Naive thymus-derived CD4-positive, alpha-beta T cell (primary cell): ENCODE results near the gene ACOXL. TPM values are rescaled to one million over a fixed set of nuclear protein-coding genes. Genes with fewer than 3 reads are reported as not detected.

Experiments
- ATAC-seq: fragments of 150-1000 bp; cut with Tn5 transposase; 2 replicates; pipeline ENCODE4 v1.10.0; 2021; ENCODE audit warnings: mild to moderate bottlenecking, moderate library complexity
- CTCF ChIA-PET: fragments of 350-600 bp; sonication (Branson Sonifier 250); formaldehyde crosslinking; loops from one replicate; lab custom pipeline; 2021; ENCODE audit warnings: antibody characterized with exemption; lab: Charles Lee
- POLR2A ChIA-PET: fragments of 350-600 bp; sonication (Branson Sonifier 250); formaldehyde crosslinking; loops from one replicate; lab custom pipeline; 2021; ENCODE audit warnings: antibody characterized with exemption, inconsistent platforms; lab: Charles Lee
- DNase-seq, 9 donors: peaks; one replicate each; pipeline versions ENCODE4 v3.0.0 to v3.0.0-alpha.2; 2020 to 2022; ENCODE audit warnings: mixed read lengths in 1 of 9
- H3K27ac ChIP-seq: one replicate; pipeline ENCODE4 v1.7.0; 2013; ENCODE audit warnings: mild to moderate bottlenecking, low read depth, low read length, moderate library complexity
- H3K27me3 ChIP-seq, 2 donors: one replicate each; pipeline ENCODE4 v1.7.0; 2013; ENCODE audit warnings: low read length in 2 of 2, mild to moderate bottlenecking in 2 of 2, moderate library complexity in 2 of 2; ENCODE audit not compliant: control insufficient read depth in 2 of 2, insufficient read depth in 2 of 2
- H3K36me3 ChIP-seq, 3 experiments: 1 replicate in 2 of 3; 2 replicates in 1 of 3; pipeline ENCODE4 v1.7.0; 2013; ENCODE audit warnings: low read length in 3 of 3, mild to moderate bottlenecking in 3 of 3, moderate library complexity in 1 of 3; ENCODE audit not compliant: insufficient read depth in 3 of 3, control insufficient read depth in 2 of 3
- H3K4me1 ChIP-seq, 2 donors: one replicate each; pipeline ENCODE4 v1.7.0; 2013; ENCODE audit warnings: low read length in 2 of 2, mild to moderate bottlenecking in 2 of 2, moderate library complexity in 1 of 2; ENCODE audit not compliant: control insufficient read depth in 2 of 2, insufficient read depth in 2 of 2
- H3K4me3 ChIP-seq: 2 replicates; pipeline ENCODE4 v1.7.0; 2013; ENCODE audit warnings: mild to moderate bottlenecking, low read length
- H3K9me3 ChIP-seq, 3 experiments: 1 replicate in 2 of 3; 2 replicates in 1 of 3; pipeline ENCODE4 v1.7.0; 2013; ENCODE audit warnings: low read length in 3 of 3; ENCODE audit not compliant: control insufficient read depth in 2 of 3
- H3K27ac Mint-ChIP-seq, 9 donors: one replicate each; pipeline ENCODE4 v1.8.0; 2020 to 2022; ENCODE audit warnings: mixed read lengths in 9 of 9, mild to moderate bottlenecking in 8 of 9, moderate library complexity in 5 of 9, inconsistent platforms in 2 of 9
- H3K27me3 Mint-ChIP-seq, 5 donors: one replicate each; pipeline ENCODE4 v1.8.0; 2021 to 2022; ENCODE audit warnings: mixed read lengths in 5 of 5, mild to moderate bottlenecking in 1 of 5
- H3K36me3 Mint-ChIP-seq, 5 donors: one replicate each; pipeline ENCODE4 v1.8.0; 2020 to 2022; ENCODE audit warnings: mixed read lengths in 5 of 5, mild to moderate bottlenecking in 3 of 5, inconsistent platforms in 1 of 5
- H3K4me1 Mint-ChIP-seq, 7 donors: one replicate each; pipeline ENCODE4 v1.8.0; 2020 to 2022; ENCODE audit warnings: mixed read lengths in 7 of 7, mild to moderate bottlenecking in 3 of 7, inconsistent platforms in 1 of 7
- H3K4me3 Mint-ChIP-seq, 10 donors: one replicate each; pipeline ENCODE4 v1.8.0; 2020 to 2022; ENCODE audit warnings: mild to moderate bottlenecking in 10 of 10, mixed read lengths in 10 of 10, moderate library complexity in 6 of 10, inconsistent platforms in 2 of 10
- H3K9me3 Mint-ChIP-seq, 11 donors: one replicate each; pipeline ENCODE4 v1.8.0; 2020 to 2022; ENCODE audit warnings: mixed read lengths in 11 of 11, mild to moderate bottlenecking in 4 of 11, inconsistent platforms in 1 of 11, moderate library complexity in 1 of 11
- intact Hi-C, 2 donors: fragments of 100-400 bp; cut with micrococcal nuclease; formaldehyde crosslinking; loops; one replicate each; pipeline ENCODE4 v1.15.1; 2023
- polyA plus RNA-seq, 2 donors: library from polyadenylated mRNA; unstranded; fragments of 300-500 nt; fragmentation: Illumina TruSeq; gene quantifications; one replicate each; pipeline ENCODE4 v1.2.3, GENCODE V29; 2021
- total RNA-seq, 6 experiments: library from RNA in 5 of 6; stranded (reverse) in 5 of 6; gene quantifications; 1 replicate in 5 of 6; 2 replicates in 1 of 6; pipeline ENCODE4 v1.2.3 and lab custom pipeline; 2021 to 2026

Gene ACOXL
- total and polyA plus RNA-seq, 7 experiments from 2014 or later = 0.29 TPM; not detected in 6

DNA sequence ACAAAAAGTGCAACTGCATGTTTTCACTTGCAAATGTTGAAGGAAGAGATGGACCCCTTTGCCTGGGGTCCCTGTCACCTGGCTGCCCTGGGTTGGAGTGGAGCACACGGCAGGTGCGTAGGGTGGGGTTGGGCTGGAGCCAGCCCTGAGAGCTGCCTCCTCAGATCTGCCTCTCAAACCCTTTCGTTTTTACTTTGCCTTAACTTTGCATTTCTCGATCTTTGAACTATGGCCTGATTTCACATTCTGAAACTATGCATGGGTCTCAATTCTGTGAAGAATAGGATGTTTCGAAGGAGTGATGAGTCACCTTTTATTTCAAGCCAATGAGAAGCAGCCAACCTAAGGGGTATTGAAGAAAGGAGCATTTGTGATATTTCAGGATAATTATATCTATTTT, 132.8 kb downstream of the ACOXL start:
- intact Hi-C loops = loop anchor here in 1 of 2 donors (1.0 kb wide), 1 partner anchor 18 kb away; no protein-coding TSS in a partner anchor
- ChIA-PET POLR2A (no interaction called here), CTCF (no interaction called here)
- peaks cover 0 to 49% (median 4%) of the 10 kb centered on the region in 5 donors for H3K27me3 Mint-ChIP-seq
- no peaks in the 10 kb centered on the region for H3K9me3 ChIP-seq
- peak overlapping the region in 4 of 10 donors; percentile 9 to 59 (median 40) for H3K4me3 Mint-ChIP-seq
- H3K4me3 ChIP-seq = no peak overlapping the region
- peak overlapping the region in 4 of 9 donors; percentile 13 to 77 (median 54) for H3K27ac Mint-ChIP-seq
- peaks cover 12 to 15% of the 10 kb centered on the region in 2 donors for H3K4me1 ChIP-seq
- no peaks in the 10 kb centered on the region for H3K36me3 ChIP-seq
- H3K36me3 Mint-ChIP-seq = peaks cover 0 to 5% (median 0%) of the 10 kb centered on the region in 5 donors
- H3K9me3 Mint-ChIP-seq = peaks cover 0 to 2% (median 0%) of the 10 kb centered on the region in 11 donors
- DNase-seq (peak in 1 of 9 donors; percentile 48), ATAC-seq (peak; percentile 35)
- H3K4me1 Mint-ChIP-seq = peaks cover 23 to 67% (median 29%) of the 10 kb centered on the region in 7 donors
- no peaks in the 10 kb centered on the region for H3K27me3 ChIP-seq
- no peak overlapping the region for H3K27ac ChIP-seq

DNA sequence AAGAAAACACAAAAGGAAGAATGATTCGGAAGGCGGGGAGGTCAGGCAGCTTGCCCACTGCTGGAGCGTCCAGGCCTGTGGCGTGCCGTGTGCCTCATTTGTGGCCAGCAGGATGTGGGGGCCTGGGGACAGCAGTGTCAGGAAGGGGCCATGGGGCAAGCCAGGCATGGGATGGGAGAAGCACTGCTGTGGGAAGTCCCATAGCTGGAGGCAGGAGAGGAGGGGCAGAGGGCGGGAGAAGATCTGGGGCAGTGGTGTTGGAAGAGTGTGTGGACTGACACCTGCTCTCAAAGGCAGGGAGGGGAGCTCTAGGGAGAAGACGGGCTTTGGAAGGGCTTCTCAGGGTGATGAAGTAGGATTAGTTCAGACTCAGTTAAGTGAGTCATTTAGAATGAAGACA, 133.7 kb downstream of the ACOXL start:
- Histone ChIP-seq H3K4me1 (peaks cover 3 to 6% of the 10 kb centered on the region in 2 donors), H3K9me3 (no peaks in the 10 kb centered on the region), H3K4me3 (no peak overlapping the region), H3K27me3 (no peaks in the 10 kb centered on the region), H3K27ac (no peak overlapping the region), H3K36me3 (no peaks in the 10 kb centered on the region)
- ATAC-seq = no peak
- intact Hi-C loops = loop anchor here in 1 of 2 donors (2.0 kb wide), 1 partner anchor 13 kb away; no protein-coding TSS in a partner anchor
- peaks cover 0 to 41% (median 4%) of the 10 kb centered on the region in 5 donors for H3K27me3 Mint-ChIP-seq
- ChIA-PET CTCF (no interaction called here), POLR2A (no interaction called here)
- H3K9me3 Mint-ChIP-seq = peaks cover 0 to 2% (median 0%) of the 10 kb centered on the region in 11 donors
- DNase-seq = no peak
- peaks cover 16 to 64% (median 22%) of the 10 kb centered on the region in 7 donors for H3K4me1 Mint-ChIP-seq
- peak overlapping the region in 1 of 10 donors; percentile 60 for H3K4me3 Mint-ChIP-seq
- peak overlapping the region in 2 of 9 donors; percentile 40 to 64 for H3K27ac Mint-ChIP-seq
- H3K36me3 Mint-ChIP-seq = peaks cover 0 to 5% (median 0%) of the 10 kb centered on the region in 5 donors

DNA sequence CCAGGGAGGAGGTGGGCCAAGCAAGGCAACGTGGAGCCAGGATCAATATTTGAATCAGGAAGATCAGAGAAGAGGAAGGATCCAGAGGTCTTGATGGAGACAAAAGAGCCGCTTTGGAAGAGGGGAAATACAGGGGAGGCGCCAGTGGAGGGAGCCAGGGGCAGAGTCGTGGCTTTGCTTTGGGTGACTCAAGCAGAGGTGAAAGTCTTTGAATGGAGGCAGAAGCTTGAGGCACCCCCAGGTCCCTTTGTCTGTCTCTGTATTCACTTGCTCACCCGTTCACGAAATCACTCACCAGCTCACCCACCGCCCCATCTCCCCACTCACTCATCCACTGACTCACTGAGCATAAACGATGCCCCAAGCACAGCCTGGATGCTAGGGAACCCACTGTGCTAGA, 134.1 kb downstream of the ACOXL start:
- Histone ChIP-seq H3K4me1 (peaks cover 0 to 6% of the 10 kb centered on the region in 2 donors), H3K27me3 (no peaks in the 10 kb centered on the region), H3K4me3 (no peak overlapping the region), H3K9me3 (no peaks in the 10 kb centered on the region), H3K27ac (no peak overlapping the region), H3K36me3 (no peaks in the 10 kb centered on the region)
- POLR2A ChIA-PET = no interaction called here
- Mint-ChIP-seq H3K27ac (peak overlapping the region in 2 of 9 donors; percentile 40 to 64), H3K27me3 (peaks cover 0 to 36% (median 4%) of the 10 kb centered on the region in 5 donors), H3K4me1 (peaks cover 16 to 67% (median 22%) of the 10 kb centered on the region in 7 donors), H3K9me3 (peaks cover 0 to 2% (median 0%) of the 10 kb centered on the region in 11 donors), H3K4me3 (peak overlapping the region in 2 of 10 donors; percentile 32 to 60), H3K36me3 (peaks cover 0 to 5% (median 0%) of the 10 kb centered on the region in 5 donors)
- CTCF ChIA-PET = no interaction called here
- ATAC-seq = no peak
- intact Hi-C loops = loop anchor here in 1 of 2 donors (2.0 kb wide), 1 partner anchor 14 kb away; no protein-coding TSS in a partner anchor
- DNase-seq = peak in 1 of 9 donors; percentile 68

DNA sequence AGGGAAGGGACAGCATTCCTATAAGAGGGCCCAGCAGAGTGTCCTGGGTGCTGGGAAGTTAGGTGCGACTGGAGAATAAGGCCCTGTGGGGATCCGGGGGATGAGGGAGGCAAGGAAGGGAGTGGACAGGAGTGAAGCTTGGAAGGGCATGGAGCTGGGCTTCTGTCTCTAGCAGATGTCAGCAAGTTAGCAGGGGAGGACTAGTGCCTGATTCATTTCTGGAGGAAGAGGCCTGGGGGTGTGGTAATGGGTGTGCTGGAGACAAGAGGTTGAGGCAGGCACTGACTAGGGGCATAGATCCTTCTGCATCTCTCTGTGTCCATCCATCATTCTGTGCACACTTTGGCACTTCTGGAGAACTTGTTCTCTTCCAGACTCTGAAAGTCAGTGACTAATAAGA, 134.7 kb downstream of the ACOXL start:
- intact Hi-C loops = loop anchor here in 1 of 2 donors (2.0 kb wide), 1 partner anchor 14 kb away; no protein-coding TSS in a partner anchor
- CTCF ChIA-PET = no interaction called here
- peak overlapping the region in 1 of 10 donors; percentile 60 for H3K4me3 Mint-ChIP-seq

DNA sequence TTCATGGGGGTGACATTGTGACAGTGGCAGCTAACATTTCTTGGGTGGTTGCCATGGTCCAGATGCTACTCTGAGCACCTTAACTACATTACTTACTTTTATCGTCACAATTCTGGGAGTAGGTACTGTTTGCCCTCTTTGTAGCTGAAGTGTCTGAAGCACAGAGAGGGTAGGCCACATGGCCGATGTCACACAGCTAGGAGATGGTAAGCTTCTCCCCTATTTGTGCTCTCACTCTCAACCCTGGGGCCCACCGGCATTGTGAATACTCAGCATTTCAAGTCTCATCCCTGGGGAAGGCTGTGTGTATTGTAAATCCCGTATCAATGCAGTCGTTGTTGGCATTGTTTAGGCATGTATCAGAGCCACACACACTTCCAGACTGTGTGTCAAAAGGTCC, 136.6 kb downstream of the ACOXL start:
- no peaks in the 10 kb centered on the region for H3K9me3 ChIP-seq
- peaks cover 0 to 3% (median 0%) of the 10 kb centered on the region in 5 donors for H3K36me3 Mint-ChIP-seq
- ATAC-seq = no peak
- H3K27me3 Mint-ChIP-seq = peaks cover 0 to 19% (median 4%) of the 10 kb centered on the region in 5 donors
- ChIA-PET CTCF (no interaction called here), POLR2A (no interaction called here)
- intact Hi-C loops = no loop called here
- H3K4me1 ChIP-seq = peaks cover 0 to 6% of the 10 kb centered on the region in 2 donors
- H3K9me3 Mint-ChIP-seq = peaks cover 0 to 2% (median 0%) of the 10 kb centered on the region in 11 donors
- H3K27ac ChIP-seq = no peak overlapping the region
- H3K4me3 Mint-ChIP-seq = no peak overlapping the region
- H3K4me3 ChIP-seq = no peak overlapping the region
- no peaks in the 10 kb centered on the region for H3K27me3 ChIP-seq
- no peaks in the 10 kb centered on the region for H3K36me3 ChIP-seq
- no peak overlapping the region for H3K27ac Mint-ChIP-seq
- DNase-seq = no peak
- peaks cover 15 to 79% (median 22%) of the 10 kb centered on the region in 7 donors for H3K4me1 Mint-ChIP-seq

More for the DNA sequence above, 134.7 kb downstream of the ACOXL start:
- H3K4me1 ChIP-seq = peaks cover 0 to 6% of the 10 kb centered on the region in 2 donors
- H3K4me1 Mint-ChIP-seq = peaks cover 16 to 74% (median 18%) of the 10 kb centered on the region in 7 donors
- H3K27me3 ChIP-seq = no peaks in the 10 kb centered on the region
- H3K36me3 ChIP-seq = no peaks in the 10 kb centered on the region
- no peaks in the 10 kb centered on the region for H3K9me3 ChIP-seq
- H3K36me3 Mint-ChIP-seq = peaks cover 0 to 5% (median 0%) of the 10 kb centered on the region in 5 donors
- ATAC-seq = no peak
- peak overlapping the region in 1 of 9 donors; percentile 40 for H3K27ac Mint-ChIP-seq
- peaks cover 0 to 30% (median 4%) of the 10 kb centered on the region in 5 donors for H3K27me3 Mint-ChIP-seq
- POLR2A ChIA-PET = no interaction called here
- peak in 1 of 9 donors; percentile 29 for DNase-seq
- peaks cover 0 to 2% (median 0%) of the 10 kb centered on the region in 11 donors for H3K9me3 Mint-ChIP-seq
- H3K4me3 ChIP-seq = no peak overlapping the region
- H3K27ac ChIP-seq = no peak overlapping the region

DNA sequence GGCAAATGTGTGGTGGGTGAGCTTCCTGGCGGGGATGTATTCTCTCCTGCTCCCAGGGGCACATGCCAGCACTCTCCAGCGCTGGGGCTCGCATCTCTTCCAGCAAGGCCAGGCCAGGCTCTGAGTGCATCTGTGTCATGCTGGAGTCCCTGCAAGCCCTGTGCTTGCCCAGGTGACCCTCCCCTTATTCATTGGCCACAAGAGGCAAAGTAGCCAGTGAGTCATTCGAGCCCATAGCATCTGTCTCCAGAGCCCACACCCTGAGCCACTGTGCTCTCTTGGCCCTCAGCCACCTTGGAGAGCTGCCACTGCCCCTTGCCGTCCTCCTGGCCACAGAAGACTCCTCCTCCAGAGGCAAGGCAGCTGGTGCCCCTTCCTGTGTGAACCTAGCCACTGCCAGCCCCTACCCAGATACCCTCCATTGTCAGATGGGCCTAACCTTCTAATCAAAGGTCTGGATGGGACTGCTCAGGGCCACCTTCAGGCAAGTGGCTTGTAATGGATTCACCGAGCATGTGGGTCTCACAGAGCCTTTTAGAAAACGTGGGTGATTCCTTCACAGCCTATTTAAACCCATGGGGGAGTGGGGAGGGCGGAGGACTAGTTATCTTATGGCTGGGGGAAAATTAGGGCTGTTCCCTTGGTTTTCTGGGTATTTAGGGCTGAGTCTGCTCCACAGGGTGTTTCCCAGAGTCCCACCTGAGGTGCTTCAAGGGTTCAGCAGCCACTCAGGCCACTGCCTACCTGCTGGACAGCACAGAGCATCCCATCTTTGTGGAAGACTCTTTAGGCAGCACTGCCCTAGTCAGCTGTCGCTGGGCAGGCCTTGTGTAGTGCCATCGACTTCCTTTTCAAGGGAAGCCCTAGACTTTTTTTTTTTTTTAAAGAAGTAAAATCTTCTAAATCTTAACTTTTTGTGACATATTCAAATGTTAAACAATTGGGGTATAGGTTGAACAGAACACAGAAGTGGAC, 137.4 kb downstream of the ACOXL start:
- Histone ChIP-seq H3K27me3 (no peaks in the 10 kb centered on the region), H3K36me3 (no peaks in the 10 kb centered on the region), H3K4me1 (peaks cover 0 to 5% of the 10 kb centered on the region in 2 donors), H3K27ac (no peak overlapping the region), H3K4me3 (no peak overlapping the region), H3K9me3 (no peaks in the 10 kb centered on the region)
- Mint-ChIP-seq H3K27me3 (peaks cover 0 to 18% (median 4%) of the 10 kb centered on the region in 5 donors), H3K9me3 (peaks cover 0 to 2% (median 0%) of the 10 kb centered on the region in 11 donors), H3K27ac (no peak overlapping the region), H3K36me3 (peaks cover 0 to 3% (median 0%) of the 10 kb centered on the region in 5 donors), H3K4me1 (peaks cover 13 to 71% (median 20%) of the 10 kb centered on the region in 7 donors), H3K4me3 (no peak overlapping the region)
- DNase-seq (no peak), ATAC-seq (no peak)
- intact Hi-C loops = no loop called here
- ChIA-PET CTCF (no interaction called here), POLR2A (no interaction called here)
